OCI-M2 (cell line): ENCODE measurements around the gene USP9X.
A peak's percentile ranks its signal among the peaks of the same experiment; 100 is the strongest.
"Not testable (repeated sequence)": the region's sequence is repeated elsewhere in the genome, so short reads cannot be mapped to it uniquely, and the experiment has no call there.

Experiments used
- DNase-seq: peaks from one replicate; lab custom pipeline; 2025; ENCODE audit not compliant: unreplicated experiment; lab: John Stamatoyannopoulos, UW

The USP9X gene

GRCh38 chrX:41084893-41085511 is at the start of gene USP9X:
TSS of gene USP9X (plus strand) at chrX:41085445. CDS start at chrX:41123629, 38,184 bp downstream.
- no peak for DNase-seq

GRCh38 chrX:41035582-41035981 is 49.7 kb upstream of the USP9X start:
- no peak for DNase-seq

GRCh38 chrX:41036668-41037326 is 48.4 kb upstream of the USP9X start:
- no peak for DNase-seq

- DNase-seq: no peak
These were observed 42.0 kb upstream of the USP9X start for GRCh38 chrX:41043196-41043595.

GRCh38 chrX:41043674-41044345 is 41.4 kb upstream of the USP9X start:
- DNase-seq: no peak

- DNase-seq: no peak
These were observed 39.2 kb upstream of the USP9X start for GRCh38 chrX:41045960-41046567.

GRCh38 chrX:41047878-41048534 is 37.2 kb upstream of the USP9X start:
- DNase-seq: no peak

- DNase-seq: no peak
These were observed 34.9 kb upstream of the USP9X start for GRCh38 chrX:41050359-41050758.

GRCh38 chrX:41051288-41051687 is 34.0 kb upstream of the USP9X start:
- no peak for DNase-seq

- no peak for DNase-seq
These were observed 29.5 kb upstream of the USP9X start for GRCh38 chrX:41055740-41056139.

GRCh38 chrX:41063276-41063675 is 22.0 kb upstream of the USP9X start:
- not testable (repeated sequence) for DNase-seq

GRCh38 chrX:41064018-41064417 is 21.2 kb upstream of the USP9X start:
- no peak for DNase-seq

GRCh38 chrX:41066391-41066790 is 18.9 kb upstream of the USP9X start:
- DNase-seq: no peak

GRCh38 chrX:41066969-41067368 is 18.3 kb upstream of the USP9X start:
- DNase-seq: no peak

- no peak for DNase-seq
These were observed 17.5 kb upstream of the USP9X start for GRCh38 chrX:41067721-41068120.

GRCh38 chrX:41076742-41077141 is 8.5 kb upstream of the USP9X start:
- DNase-seq: no peak

- DNase-seq: no peak
These were observed 3.4 kb upstream of the USP9X start for GRCh38 chrX:41081821-41082220.

- DNase-seq: peak; percentile 30
These were observed 2.5 kb upstream of the USP9X start for GRCh38 chrX:41082783-41083182.

GRCh38 chrX:41084044-41084892 is 977 bp upstream of the USP9X start:
- peak; percentile 77 for DNase-seq

- no peak for DNase-seq
These were observed 250 bp downstream of the USP9X start for GRCh38 chrX:41085512-41085877.
